HuH-7 (cell line): Measurements from ENCODE around the gene MYO18A.
A peak's percentile ranks its signal among the peaks of the same experiment; 100 is the strongest.
"Not testable (repeated sequence)": the region's sequence is repeated elsewhere in the genome, so short reads cannot be mapped to it uniquely, and the experiment has no call there.

Experiments
- DNase-seq: peaks from one replicate; pipeline ENCODE4 v3.0.0; 2011; ENCODE audit warnings: low spot score

Gene MYO18A

GRCh38 chr17:29196769-29197515 is 16.7 kb upstream of the MYO18A start:
- DNase-seq, result no peak

GRCh38 chr17:29195465-29196081 is 15.4 kb upstream of the MYO18A start:
- no peak for DNase-seq

GRCh38 chr17:29194669-29195068 is 14.5 kb upstream of the MYO18A start:
- no peak for DNase-seq

- no peak for DNase-seq
Measured at GRCh38 chr17:29193146-29193545, 12.9 kb upstream of the MYO18A start.

- no peak for DNase-seq
Measured at GRCh38 chr17:29190592-29191207, 10.5 kb upstream of the MYO18A start.

GRCh38 chr17:29190039-29190438 is 9.8 kb upstream of the MYO18A start:
- no peak for DNase-seq

GRCh38 chr17:29189355-29189754 is 9.2 kb upstream of the MYO18A start:
- DNase-seq, result no peak

GRCh38 chr17:29181226-29181625 is 1.0 kb upstream of the MYO18A start:
- DNase-seq, result no peak

GRCh38 chr17:29180788-29181160 is 576 bp upstream of the MYO18A start:
- DNase-seq, result no peak

GRCh38 chr17:29179232-29180033 is 765 bp downstream of the MYO18A start:
- DNase-seq, result peak; percentile 80

GRCh38 chr17:29178750-29179231 is 1.4 kb downstream of the MYO18A start:
- no peak for DNase-seq

GRCh38 chr17:29177871-29178749 is 2.1 kb downstream of the MYO18A start:
- DNase-seq, result peak; percentile 88

- no peak for DNase-seq
Measured at GRCh38 chr17:29177541-29177870, 2.7 kb downstream of the MYO18A start.

GRCh38 chr17:29176558-29177351 is 3.4 kb downstream of the MYO18A start:
- peak; percentile 83 for DNase-seq

- no peak for DNase-seq
Measured at GRCh38 chr17:29175349-29175748, 4.8 kb downstream of the MYO18A start.

- no peak for DNase-seq
Measured at GRCh38 chr17:29172589-29172988, 7.6 kb downstream of the MYO18A start.

- DNase-seq, result no peak
Measured at GRCh38 chr17:29170682-29171081, 9.5 kb downstream of the MYO18A start.

- DNase-seq, result no peak
Measured at GRCh38 chr17:29169806-29170591, 10.2 kb downstream of the MYO18A start.

- DNase-seq, result not testable (repeated sequence)
Measured at GRCh38 chr17:29168759-29169126, 11.5 kb downstream of the MYO18A start.
